Aorta (tissue), 5 donors: ENCODE data around the gene TMEM37. TPM values are rescaled to one million over a fixed set of nuclear protein-coding genes. Genes with fewer than 3 reads are reported as not detected.

Experiments
- ATAC-seq: fragments of 200-7000 bp; cut with Tn5 transposase; one replicate; pipeline ENCODE4 v1.9.1; 2022; ENCODE audit warnings: moderate library complexity; ENCODE audit not compliant: low FRiP score
- DNase-seq, 2 donors: peaks; one replicate each; pipeline ENCODE4 v3.0.0-alpha.2; 2020
- H3K27ac ChIP-seq, 2 donors: one replicate each; pipeline ENCODE4 v1.5.1; 2013; ENCODE audit warnings: low read length in 2 of 2, mild to moderate bottlenecking in 2 of 2, moderate library complexity in 2 of 2, control low read depth in 1 of 2, inconsistent platforms in 1 of 2, low read depth in 1 of 2
- H3K27me3 ChIP-seq, 2 donors: one replicate each; pipeline ENCODE4 v1.6.1; 2013; ENCODE audit warnings: control low read depth in 1 of 2, low read length in 1 of 2, mild to moderate bottlenecking in 1 of 2, moderate library complexity in 1 of 2; ENCODE audit not compliant: insufficient read depth in 2 of 2, control insufficient read depth in 1 of 2
- H3K36me3 ChIP-seq, 2 donors: one replicate each; pipeline ENCODE4 v1.6.1; 2013; ENCODE audit warnings: control low read depth in 1 of 2, low read length in 1 of 2, mild to moderate bottlenecking in 1 of 2; ENCODE audit not compliant: insufficient read depth in 2 of 2, control insufficient read depth in 1 of 2
- H3K4me1 ChIP-seq, 2 donors: one replicate each; pipeline ENCODE4 v1.6.1; 2013; ENCODE audit warnings: low read length in 2 of 2, control low read depth in 1 of 2, mild to moderate bottlenecking in 1 of 2, moderate library complexity in 1 of 2; ENCODE audit not compliant: insufficient read depth in 2 of 2, control insufficient read depth in 1 of 2
- H3K4me3 ChIP-seq, 2 donors: one replicate each; pipeline ENCODE4 v1.5.1; 2013; ENCODE audit warnings: low read length in 2 of 2, control low read depth in 1 of 2, mild to moderate bottlenecking in 1 of 2
- H3K9me3 ChIP-seq: one replicate; pipeline ENCODE4 v1.6.1; 2013; ENCODE audit warnings: mild to moderate bottlenecking, low read length; ENCODE audit not compliant: control insufficient read depth
- whole genome bisulfite sequencing, 2 donors: extraction: QIAGEN DNeasy Blood & Tissue Kit; methylation state at CpG; one replicate each; pipeline ENCODE4 v1.1.7; 2013; 5-methylcytosine and 5-hydroxymethylcytosine counted together
- intact Hi-C, 2 donors: fragments of 100-400 bp; cut with DNase I; formaldehyde crosslinking; loops; one replicate each; pipeline versions ENCODE4 v1.14.2 to v1.15.0; 2022
- polyA plus RNA-seq, 2 donors: library from polyadenylated mRNA; stranded (reverse); fragments of 200-250 nt; gene quantifications; one replicate each; pipeline ENCODE4 v1.2.3, GENCODE V29; 2013
- total RNA-seq, 2 donors: library from RNA; stranded (reverse); fragmentation: NEBNext Ultra II Directional; extraction: Animal tissue kit (Norgen Biotek cat#: 25700); gene quantifications; one replicate each; pipeline ENCODE4 v1.2.1, GENCODE V29; 2021
- donor health status: healthy with polysubstance abuse.
- donor health status: Bipolar disorder and iron deficiency.
- donor health status: DM: no; HTN: no; CAD: no.
- donor health status: DM: no; HTN: no; CAD: no.
- donor health status: DM: yes; HTN: yes; CAD: no.

The TMEM37 gene
- total and polyA plus RNA-seq, 4 donors, result 1.2 to 19.8 (median 8.1) TPM

DNA sequence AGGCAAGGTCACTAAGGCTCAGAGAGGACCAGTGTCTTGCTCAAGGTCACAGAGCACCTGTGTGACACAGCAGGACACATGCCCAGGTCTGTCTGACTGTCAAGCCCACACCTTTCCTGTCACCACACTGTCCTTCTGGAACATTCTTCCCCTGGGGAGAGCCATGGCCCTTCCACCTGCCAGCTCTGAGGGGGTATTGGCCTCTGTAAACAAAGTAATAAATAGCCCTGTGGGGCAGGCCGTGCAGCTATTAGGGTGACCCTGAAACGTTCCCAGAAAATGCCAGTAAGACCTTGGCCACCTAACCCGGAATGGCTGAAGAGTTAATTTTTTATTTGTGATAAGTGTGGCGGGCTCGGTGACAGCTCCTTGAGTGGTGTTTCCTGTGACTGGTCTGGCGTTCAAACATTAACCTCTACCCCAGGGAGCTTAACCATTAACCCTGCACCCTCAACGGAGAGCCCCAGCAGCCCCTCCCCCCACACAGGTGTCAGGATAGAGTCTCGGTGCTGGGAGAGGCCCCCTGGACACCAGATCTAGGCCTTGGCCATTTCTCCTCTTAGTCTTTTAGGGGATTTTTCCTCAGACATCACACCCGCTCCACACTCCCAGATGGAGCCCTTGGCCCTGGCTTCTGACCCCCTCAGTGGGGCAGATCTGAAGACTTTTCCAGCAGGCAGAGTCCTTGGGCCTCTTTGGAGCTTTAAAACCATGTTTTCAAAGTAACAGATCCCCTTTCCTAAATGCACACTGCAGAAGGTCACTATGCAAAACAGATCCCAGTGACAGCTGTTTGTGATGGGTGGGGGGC is 56.0 kb downstream of the TMEM37 start:
- H3K9me3 ChIP-seq, result no peaks in the 10 kb centered on the region
- no peak overlapping the region for H3K4me3 ChIP-seq
- intact Hi-C loops, result no loop called here
- H3K36me3 ChIP-seq, result no peaks in the 10 kb centered on the region
- no peak for ATAC-seq
- H3K27me3 ChIP-seq, result no peaks in the 10 kb centered on the region
- DNase-seq, result no peak
- 18 to 19% methylated on average over 9 of the region's 9 CpGs for WGBS, 2 donors
- H3K27ac ChIP-seq, result peak overlapping the region in 1 of 2 donors; percentile 28
- H3K4me1 ChIP-seq, result peaks cover 0 to 4% of the 10 kb centered on the region in 2 donors

Other genes starting within 250 kb of the TMEM37 start
- gene STEAP3, start 208.0 kb upstream of the TMEM37 start, total RNA-seq, result 10 to 100 TPM in 1 of 2 donors, 1 to 10 TPM in 1; 8.0 to 20.3 TPM
- 1 to 10 TPM; 1.9 to 4.6 TPM for gene STEAP3, start 208.0 kb upstream of the TMEM37 start, polyA plus RNA-seq
- gene C2orf76, start 65.0 kb upstream of the TMEM37 start, total RNA-seq, result 10 to 100 TPM; 11.2 to 14.0 TPM
- gene C2orf76, start 65.0 kb upstream of the TMEM37 start, polyA plus RNA-seq, result 10 to 100 TPM; 16.0 to 29.8 TPM
- 10 to 100 TPM; 60.1 to 63.2 TPM for gene DBI, start 64.9 kb upstream of the TMEM37 start, total RNA-seq
- gene DBI, start 64.9 kb upstream of the TMEM37 start, polyA plus RNA-seq, result 100 to 1,000 TPM; 179 to 463 TPM
- gene SCTR, start 92.6 kb downstream of the TMEM37 start, total RNA-seq, result not detected
- under 1 TPM in 1 of 2 donors, not detected in 1; 0.13 TPM for gene SCTR, start 92.6 kb downstream of the TMEM37 start, polyA plus RNA-seq
- gene CFAP221, start 112.6 kb downstream of the TMEM37 start, total RNA-seq, result 1 to 10 TPM in 1 of 2 donors, under 1 TPM in 1; 0.69 to 2.1 TPM
- gene CFAP221, start 112.6 kb downstream of the TMEM37 start, polyA plus RNA-seq, result under 1 TPM in 1 of 2 donors, not detected in 1; 0.18 TPM
- gene TMEM177, start 247.3 kb downstream of the TMEM37 start, total RNA-seq, result 1 to 10 TPM; 5.8 to 6.0 TPM
- gene TMEM177, start 247.3 kb downstream of the TMEM37 start, polyA plus RNA-seq, result 1 to 10 TPM; 3.2 to 8.1 TPM